Activated naive CD4-positive, alpha-beta T cell treated with anti-CD3 and anti-CD28 coated beads, Interleukin-2, amount 50 U/mL, for 16 hours (primary cell): Measurements from ENCODE around the gene FOXA3.

ENCODE experiments used
- DNase-seq: peaks from one replicate; pipeline ENCODE4 v3.0.0-alpha.2; 2020

FOXA3 gene

DNA sequence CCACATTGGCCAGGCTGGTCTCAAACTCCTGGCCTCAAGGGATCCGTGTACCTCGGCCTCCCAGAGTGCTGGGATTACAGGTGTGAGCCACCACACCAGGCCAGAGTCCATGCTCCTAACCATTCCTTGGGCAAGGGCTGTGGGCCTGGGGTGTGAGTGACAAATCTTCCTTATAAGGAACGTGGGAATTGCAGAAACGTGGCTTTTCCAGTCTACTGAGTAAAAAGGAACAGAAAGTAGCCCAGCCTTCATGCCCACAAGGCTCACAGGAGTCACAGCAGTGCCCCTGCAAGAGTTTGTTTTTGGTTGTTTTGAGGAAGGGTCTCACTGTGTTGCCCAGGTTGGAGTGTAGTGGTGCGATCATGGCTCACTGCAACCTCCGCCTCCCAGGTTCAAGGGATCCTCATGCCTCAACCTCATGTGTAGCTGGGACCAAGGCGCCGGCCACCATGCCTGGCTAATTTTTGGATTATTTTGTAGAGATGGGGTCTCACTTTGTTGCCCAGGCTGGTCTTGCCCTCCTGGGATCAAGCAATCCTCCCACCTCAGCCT is 33.2 kb downstream of the FOXA3 start:
- no peak for DNase-seq

DNA sequence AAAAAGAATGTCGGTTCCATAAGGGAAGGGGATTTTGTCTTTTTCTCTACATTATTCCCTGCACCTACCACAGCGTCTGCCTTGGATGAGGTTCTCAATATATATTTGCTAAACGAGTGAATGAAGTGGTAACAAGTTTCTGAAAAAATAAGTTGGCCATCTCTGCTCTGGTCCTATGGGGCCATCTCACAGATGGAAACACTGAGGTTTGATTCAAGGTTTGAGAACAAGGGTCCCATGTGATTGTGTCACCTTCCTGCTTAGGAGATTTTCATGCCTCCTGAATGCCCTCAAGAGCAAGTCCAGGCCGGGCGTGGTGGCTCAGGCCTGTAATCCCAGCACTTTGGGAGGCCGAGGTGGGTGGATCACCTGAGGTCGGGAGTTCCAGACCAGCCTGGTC is 35.1 kb downstream of the FOXA3 start:
- DNase-seq, result no peak

DNA sequence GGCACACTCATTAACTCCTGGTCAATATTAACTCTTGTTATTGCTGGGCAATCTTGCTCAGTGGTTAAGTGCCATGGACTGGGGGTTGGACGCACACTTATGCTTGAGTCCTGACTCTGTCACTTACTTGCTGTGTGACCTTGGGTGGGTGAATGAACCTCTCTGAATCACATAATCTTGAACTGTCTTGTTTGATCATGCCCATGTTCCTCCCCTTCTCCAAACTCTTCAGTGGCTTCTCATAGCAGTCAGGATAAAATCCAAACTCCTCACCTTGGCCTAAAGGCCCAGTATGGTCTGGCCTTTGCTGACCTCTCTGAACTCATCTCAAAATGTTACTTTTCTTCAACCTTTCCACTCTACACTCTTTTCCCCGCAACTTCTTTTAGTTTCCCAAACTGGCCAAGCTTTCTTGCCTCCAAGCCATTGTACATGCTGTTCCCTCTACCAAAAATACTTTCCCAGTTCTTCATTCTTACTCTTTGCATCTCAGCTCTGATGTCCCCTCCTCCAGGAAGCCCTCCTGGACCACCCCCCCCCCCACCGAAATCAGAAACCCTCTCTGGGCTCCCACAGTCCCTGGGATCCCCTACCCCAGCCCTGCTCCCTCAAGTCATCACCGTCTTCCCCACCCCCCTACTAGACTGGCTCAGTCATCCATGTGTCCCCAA is 35.9 kb downstream of the FOXA3 start:
- no peak for DNase-seq

DNA sequence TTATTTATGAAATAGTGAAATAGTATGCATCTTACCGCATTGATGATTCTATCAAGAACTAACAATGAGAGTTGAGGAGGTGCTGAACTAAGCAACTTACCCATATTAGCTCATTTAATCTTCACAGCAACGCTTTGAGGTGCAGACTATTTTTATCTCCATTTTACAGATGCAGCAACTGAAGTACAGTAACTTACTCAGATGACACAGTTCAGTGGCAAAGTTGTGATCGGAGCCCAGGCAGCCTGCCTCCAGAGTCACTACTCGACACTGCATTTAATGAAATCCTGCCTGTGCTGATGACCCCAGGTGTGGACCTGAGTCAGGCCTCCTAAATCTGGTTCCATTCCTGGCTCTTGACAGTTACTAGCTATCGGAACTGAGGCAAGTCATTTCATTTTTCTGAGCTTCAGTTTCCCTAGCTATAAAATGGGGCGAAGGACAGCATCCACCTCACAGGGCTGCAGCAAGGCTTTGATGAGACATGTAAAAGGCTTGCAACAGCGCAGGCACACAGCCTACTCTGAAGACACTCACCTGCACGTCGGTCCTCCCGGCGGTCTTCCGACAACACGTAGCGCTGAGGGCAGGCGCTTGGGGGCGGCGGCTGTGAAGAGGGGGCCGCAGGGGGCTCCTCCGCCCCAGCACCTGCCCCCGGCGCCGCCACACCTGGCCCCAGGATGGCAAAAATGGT is 36.8 kb downstream of the FOXA3 start:
- DNase-seq, result no peak

DNA sequence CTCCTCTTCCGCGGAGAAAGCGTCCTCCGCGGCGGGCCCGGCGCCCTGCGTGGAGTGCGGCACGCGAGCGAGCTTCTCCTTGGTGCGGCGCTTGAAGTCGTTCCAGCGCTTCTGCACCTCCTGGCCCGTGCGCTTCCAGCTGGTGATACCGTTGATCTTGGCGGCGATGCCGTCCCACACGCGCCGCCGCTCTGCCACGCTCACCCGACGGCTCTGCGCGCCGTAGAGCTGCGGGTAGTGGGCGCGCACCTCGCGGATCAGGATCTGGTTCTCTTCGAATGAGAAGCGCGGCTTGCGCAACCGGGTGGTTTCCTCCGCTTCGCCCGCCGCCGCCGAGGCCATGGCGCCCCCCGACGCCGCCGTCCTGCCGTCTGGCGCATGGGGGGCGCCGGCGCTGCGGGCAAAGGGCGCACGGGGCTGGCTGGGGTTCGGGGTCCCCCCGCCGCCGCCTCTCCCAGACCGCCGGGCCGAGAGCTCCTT is 37.3 kb downstream of the FOXA3 start:
- peak; percentile 47 for DNase-seq

DNA sequence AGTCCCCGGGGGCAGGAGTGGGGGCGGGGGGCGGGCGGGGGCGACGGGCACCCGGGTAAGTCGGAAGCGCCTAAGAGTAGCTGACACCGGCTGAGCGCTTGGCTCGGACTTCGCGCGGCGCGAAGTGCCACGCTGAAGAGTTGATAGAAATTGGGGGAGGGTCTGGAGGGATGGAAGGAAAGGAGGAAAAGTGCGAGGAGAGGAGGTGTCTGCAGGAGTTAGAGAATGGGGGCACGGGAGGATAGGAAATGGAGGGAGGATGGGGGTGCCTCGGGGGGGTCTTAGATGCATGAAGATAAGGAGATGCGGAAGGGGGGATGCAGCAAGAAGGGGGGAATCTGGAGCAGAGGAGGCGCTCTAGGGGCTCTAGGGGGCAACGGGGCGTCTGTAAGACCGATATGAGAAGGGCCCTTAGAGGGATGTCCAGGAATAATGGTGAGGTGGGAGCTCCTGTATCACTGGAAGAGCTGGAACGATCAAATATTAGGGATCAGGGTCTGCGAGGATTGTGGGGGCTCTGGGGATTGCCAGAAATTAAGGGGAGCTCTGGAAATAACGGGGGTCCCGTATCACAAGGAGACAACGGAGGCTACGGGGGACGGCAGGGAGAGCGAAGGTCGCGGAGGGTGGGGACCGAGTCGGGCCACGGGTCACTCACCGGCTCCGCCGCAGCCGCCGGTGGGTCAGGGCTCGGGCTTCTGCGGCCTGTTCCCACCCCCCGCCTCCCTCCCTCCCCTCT is 38.0 kb downstream of the FOXA3 start, which contains the start of gene MYPOP:
Gene MYPOP, minus strand, starts transcription at position 702 of the 739 bp plus-strand sequence. CDS start 840 bp downstream, outside the sequence.
- no peak for DNase-seq

DNA sequence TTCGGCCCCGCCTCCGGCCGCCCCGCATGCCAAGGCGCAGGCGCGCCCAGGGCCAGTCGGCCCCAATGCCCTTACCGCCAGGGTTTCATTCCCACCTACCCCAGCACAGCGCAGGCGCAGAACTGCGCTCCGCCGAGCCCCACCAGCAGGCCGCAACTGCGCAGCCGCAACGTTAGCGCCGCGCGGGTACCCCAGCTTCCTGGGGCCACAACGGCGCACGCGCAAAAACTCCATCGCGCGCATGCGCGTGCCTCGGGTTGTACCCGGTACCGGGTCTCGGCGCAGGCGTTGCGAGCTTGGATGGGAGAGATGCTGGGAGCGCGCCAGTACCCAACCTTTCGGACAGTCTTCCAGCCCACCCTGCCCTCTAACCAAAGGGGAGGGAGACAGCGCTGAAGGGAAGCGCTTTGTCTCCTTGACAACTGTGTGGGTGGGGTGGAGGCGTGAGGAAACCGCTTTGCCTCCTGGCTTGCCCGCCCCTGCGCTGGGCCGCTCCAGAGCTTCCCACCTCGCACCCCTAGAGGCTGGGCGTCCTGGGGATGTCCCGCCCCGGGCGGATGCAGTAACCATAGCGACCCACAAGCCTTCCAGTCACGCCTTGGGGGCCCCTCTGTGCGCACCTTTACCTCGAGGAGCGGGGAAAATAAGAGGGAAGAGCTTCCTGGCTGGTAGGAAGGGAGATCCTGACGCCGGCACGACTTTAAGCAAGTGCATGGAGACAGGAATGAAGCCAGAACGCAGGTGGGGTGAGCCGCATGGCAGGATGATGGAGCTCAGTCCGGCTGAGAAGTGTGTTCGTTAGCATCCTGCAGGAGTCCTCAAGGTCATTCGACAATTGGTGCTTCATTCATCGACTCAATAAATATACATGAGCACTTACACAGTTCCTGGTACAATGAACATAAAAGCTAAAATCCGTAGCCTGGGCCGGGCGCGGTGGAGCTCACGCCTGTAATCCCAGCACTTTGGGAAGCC is 38.8 kb downstream of the FOXA3 start:
- peak; percentile 99 for DNase-seq

DNA sequence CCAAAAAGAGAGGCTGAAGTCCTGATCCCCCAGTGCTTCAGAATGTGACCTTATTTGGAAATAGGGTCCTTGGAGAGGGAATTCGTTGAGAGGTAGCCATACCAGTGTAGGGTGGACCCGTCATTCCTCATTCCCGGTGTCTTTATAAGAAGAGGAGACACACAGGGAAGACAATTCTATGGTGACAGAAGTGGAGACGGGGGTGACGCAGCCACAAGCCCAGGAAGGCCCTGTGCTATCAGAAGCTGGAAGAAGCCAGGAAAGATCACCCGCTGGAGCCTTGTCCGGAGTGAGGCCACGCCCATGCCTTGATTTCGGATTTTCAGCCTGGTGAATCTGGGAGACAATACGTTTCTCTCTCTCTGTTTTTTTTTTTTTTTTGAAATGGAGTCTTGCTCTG is 40.9 kb downstream of the FOXA3 start:
- DNase-seq, result no peak

DNA sequence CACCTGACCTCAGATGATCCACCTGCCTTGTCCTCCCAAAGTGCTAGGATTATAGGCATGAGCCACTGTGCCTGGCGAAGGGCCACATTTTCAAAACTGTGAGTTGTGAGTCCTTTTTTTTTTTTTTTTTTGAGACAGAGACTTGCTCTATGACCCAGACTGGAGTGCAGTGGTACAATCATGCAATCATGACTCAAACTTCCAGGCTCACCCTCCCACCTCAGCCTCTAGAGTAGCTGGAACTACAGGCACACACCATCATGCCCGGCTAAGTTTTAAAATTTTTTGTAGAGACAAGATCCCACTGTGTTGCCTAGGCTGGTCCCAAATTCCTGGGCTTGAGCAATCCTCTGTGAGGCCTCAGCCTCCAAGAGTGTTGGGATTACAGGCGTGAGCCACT is 42.1 kb downstream of the FOXA3 start:
- DNase-seq, result no peak

DNA sequence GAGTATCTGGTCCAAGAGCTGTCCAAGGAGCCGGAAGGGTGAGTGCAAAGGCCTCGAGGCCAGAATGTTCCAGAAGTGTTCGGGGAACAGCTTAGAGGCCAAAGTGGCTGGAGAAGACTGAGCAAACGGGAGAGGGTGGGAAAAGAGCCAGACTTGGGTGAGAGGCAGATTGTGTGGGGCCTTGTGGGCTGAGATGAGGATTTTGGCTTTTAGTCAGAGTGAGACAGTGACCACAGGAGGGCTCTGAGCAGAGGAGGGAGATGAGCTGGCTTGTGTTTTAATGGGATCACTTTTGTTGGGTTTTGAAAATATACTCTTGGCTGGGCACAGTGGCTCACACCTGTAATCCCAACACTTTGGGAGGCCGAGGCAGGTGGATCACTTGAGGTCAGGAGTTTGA is 44.8 kb downstream of the FOXA3 start:
- no peak for DNase-seq

DNA sequence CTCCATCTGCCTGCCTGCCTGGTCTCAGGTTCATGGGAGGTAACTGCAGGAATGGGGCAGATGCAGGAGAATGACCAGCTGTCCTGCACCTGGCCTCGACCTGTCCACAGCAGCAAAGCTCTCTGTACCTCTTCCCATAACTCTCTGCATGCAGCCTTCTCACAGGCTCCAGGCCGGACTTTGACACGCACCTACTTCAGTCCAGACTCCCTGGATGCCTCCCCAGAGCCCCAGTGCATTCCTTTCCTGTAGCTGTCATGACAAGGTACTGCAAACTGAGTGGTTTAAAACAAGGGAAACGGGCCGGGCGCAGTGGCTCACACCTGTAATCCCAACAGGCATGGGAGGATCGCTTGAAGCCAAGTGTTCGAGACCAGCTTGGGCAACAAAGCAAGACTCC is 47.2 kb downstream of the FOXA3 start:
- no peak for DNase-seq

DNA sequence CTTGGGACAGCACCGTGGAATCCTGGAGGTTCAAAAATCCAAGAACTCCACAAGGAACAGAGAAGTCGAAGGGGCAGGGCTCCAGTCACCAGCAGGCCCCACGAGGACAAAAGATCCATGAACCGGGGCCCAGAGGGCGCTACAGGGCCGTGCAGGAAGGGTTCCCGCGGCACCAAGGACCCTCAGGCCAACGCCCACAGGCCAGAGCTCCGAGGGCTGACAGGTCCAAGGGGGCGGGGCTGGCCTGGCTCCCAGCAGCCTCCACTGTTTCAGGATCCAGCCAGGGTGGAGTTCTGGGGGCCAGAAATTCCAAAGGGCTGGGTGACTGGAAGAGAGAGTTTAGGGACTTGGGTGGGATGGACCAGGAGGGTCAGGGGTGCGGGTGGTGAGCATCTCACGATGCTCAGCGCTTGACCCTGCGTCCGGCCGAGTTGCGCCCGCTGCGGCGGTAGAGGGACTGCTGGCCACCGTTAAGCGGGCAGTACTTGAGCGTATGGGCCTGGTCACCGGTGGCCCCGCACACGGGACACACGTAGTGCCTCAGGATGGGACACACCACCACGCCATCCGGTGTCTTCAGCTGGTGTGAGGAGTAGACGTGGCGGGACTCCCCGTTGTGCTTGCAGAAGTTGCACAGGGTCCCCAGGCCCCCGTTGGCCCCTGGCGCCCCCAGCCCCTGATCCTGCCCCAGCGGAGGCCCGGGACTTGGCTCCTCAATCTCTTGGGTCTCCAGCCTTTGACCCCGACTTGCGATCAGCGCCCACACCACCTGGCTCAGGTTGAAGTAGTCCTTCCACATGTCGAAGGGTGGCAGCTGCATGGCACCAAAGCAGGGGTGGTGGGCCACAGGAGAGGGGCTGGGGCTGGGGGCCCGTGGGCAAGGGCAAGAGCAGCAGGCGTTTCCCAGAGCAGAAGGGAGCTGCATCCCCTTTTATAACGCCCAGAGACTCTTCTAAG is 50.0 kb downstream of the FOXA3 start, which contains the start of gene NANOS2:
Gene NANOS2, minus strand, starts transcription at position 905 of the 957 bp plus-strand sequence. Its CDS starts 85 bp downstream, at position 820.
- no peak for DNase-seq

DNA sequence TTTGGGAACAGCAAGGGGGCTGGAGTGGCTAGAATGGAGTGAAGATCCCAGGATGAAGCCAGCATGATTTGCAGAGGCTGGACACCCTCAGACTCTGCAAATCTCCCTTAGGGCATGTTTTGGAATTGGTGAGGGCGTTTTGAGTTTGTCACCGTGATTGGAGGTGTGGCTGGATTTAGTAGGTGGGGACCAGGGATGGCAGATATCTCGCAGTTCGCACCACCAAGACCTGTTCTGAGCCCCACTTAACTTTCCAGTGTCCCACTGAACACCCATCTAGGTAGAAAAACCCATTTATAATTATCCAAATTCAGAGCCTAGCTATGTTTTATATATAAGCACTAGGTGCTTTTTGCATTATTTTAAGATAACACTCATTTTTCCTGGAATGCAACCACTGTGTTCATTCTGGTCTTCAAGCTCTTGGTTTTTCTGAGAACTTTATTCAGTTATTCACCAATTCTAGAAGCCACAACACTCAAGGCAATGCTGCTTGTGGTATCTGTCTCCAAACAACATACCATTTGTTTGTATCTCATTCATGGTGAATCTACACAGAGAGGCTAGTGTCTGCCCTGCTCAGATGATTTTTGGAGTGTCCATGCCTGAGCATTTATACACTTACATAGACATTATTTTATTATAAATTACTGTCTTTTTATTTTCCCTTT is 53.4 kb downstream of the FOXA3 start:
- DNase-seq, result no peak

DNA sequence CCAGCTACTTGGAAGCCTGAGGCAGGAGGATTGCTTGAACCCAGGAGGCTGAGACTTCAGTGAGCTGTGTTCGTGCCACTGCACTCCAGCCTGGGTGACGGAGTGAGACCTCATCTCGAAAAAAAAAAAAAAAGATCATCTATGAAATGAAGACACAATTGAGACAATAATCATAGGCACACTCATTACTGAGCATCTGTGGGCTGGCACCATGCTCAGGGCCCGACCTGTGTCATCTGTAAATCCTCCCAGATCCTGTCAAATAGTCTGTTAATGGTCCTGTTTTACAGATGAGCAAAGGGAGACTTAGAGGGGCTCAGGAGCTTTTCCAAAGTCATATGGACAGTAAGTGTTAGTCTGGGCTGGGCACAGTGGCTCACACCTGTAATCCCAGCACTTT is 54.6 kb downstream of the FOXA3 start:
- no peak for DNase-seq

DNA sequence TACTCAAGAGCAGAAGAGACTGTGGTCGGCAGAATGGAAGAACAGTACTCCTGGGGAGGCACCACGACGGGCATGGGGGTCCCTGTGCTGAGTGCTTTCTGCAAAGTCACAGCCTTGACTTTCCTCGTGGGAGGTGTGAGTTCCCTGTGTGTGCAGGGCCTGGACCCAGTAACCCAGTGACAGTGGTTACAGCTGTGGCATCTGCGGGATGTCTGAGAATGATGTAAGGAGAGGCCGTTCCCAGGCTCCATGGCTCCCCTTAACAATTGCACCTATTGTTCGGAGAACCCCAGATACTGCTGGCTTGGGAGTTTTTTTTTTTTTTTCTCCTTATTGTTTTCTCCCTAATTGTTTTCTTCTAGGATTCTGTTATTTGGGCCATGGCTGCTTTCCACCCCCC is 55.6 kb downstream of the FOXA3 start:
- no peak for DNase-seq

DNA sequence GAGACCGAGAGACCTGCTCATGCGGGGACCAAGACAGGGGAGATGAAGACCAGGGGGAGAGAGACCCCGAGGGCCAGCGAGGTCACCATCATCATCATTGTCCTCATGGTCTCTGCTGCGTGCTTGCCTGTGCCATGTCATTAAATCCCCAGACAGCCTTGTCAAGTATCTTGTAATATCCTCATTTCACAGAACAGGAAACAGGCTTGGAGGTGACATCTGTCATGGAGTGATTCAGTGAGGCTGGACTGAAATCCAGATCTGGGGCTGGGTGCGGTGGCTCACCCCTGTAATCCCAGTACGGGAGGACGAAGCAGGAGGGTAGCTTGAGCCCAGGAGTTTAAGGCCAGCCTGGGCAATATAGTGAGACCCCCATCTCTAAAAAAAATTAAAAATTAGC is 56.3 kb downstream of the FOXA3 start:
- no peak for DNase-seq

DNA sequence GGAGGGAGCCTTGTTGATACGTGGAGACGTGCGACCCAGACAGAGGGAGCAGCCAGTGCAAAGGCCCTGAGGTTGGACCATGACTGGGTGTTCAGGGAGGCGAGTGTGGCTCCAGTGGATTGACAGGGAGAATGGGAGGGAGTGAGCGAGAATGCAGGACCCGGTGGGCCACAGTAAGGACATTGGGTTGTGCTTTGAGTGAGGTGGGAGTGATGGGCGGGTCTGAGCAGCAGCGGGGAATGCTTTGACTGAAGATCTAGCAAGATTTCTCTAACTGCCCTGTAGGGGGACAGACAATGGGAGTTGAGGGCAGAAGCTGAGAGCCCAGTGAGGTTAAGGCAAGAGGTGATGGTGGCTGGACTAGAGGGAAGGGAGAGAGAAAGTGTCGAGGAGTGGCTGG is 58.2 kb downstream of the FOXA3 start:
- no peak for DNase-seq
